Measurements from ENCODE around the gene BBS1. TPM values are rescaled to one million over a fixed set of nuclear protein-coding genes. Genes with fewer than 3 reads are reported as not detected.

The BBS1 gene
- total RNA-seq, 1 experiment from 2014 or later: 28.4 TPM

DNA sequence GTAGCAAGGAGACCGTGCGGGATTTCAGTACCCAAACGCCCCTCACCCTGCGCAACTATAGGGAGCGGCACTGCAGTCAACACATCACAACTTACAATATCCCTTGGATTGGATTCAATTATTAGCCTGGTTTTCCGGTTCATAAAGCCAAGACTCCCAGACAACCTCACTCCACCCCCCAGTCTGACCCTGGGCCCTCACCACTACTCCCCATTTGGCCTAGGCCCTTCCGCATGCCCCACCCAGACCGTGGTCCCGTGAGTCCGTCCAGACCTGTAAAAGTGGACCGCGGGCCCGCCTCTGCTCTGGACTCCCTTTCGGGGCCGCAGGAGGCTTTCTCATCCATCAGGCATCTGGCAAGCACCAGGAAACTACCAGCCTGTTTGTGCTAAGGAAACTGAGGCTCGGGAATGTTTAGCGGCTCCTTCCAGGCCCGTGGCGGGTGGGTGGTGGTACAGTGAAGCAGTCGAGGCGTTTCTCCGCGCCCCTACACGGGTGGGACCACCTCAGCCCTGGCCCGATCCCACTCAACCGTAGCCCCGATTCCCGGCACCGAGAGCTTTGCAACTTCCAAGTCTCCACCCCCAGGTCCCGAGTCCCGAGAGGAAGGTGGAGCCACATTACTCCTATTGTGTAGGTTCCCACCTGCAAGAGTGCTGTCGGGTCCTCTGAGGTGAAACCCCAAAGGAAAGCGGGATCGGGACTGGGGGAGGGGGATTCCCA lies 30.9 kb upstream of the BBS1 start:
- Histone ChIP-seq H2AFZ (ENCODE audit: low read length) (peak overlapping the region; percentile 69), H4K20me1 (ENCODE audit: low read length) (no peaks in the 10 kb centered on the region), H3K9ac (ENCODE audit: low read length) (peak overlapping the region; percentile 78), H3K9me3 (ENCODE audit: low read length) (no peaks in the 10 kb centered on the region), H3K4me1 (ENCODE audit: insufficient read depth, low read length) (peaks cover 14% of the 10 kb centered on the region), H3K27me3 (ENCODE audit: low read length) (no peaks in the 10 kb centered on the region), H3K79me2 (ENCODE audit: low read length) (peaks cover 14% of the 10 kb centered on the region), H3K4me3 (ENCODE audit: low read length) (peak overlapping the region; percentile 78), H3K27ac (ENCODE audit: low read length) (peak overlapping the region; percentile 41), H3F3A (ENCODE audit: low read length, unreplicated experiment) (no peaks in the 10 kb centered on the region), H3K9me2 (replicated peaks; ENCODE audit: low read length) (no peaks in the 10 kb centered on the region), H3K36me3 (ENCODE audit: low read depth, low read length) (no peaks in the 10 kb centered on the region), H3K4me2 (ENCODE audit: low read length) (peak overlapping the region; percentile 87)
- POLR2A ChIA-PET (ENCODE audit: unreplicated experiment): interaction anchor here (1.1 to 1.4 kb wide), 2 partner anchors 13 to 67 kb away, joined by 3 to 15 read pairs; partner anchors contain the start of genes PELI3 and ZDHHC24
- intact Hi-C loops (cut with micrococcal nuclease): loop anchor here (1.0 kb wide), 2 partner anchors 40 to 71 kb away; no protein-coding TSS in a partner anchor
- BruUV-seq (replicated peaks): TSS peak; percentile 86
- ATAC-seq (peak; percentile 55), DNase-seq (peak; percentile 36)
- CTCF ChIA-PET: interaction anchor here (1.0 to 1.4 kb wide), 4 partner anchors 13 to 199 kb away, joined by 4 to 18 read pairs (median 7); partner anchors contain the start of genes MRPL11, PELI3 and RBM4B
- TF ChIP-seq EZH2 (IDR thresholded peaks at IDR 0.05; ENCODE audit: low read length, unreplicated experiment) (no peak), EZH2phosphoT487 (IDR thresholded peaks at IDR 0.05; ENCODE audit: borderline replicate concordance, low read length) (no peak)
- TF ChIP-seq, protein P1, sequence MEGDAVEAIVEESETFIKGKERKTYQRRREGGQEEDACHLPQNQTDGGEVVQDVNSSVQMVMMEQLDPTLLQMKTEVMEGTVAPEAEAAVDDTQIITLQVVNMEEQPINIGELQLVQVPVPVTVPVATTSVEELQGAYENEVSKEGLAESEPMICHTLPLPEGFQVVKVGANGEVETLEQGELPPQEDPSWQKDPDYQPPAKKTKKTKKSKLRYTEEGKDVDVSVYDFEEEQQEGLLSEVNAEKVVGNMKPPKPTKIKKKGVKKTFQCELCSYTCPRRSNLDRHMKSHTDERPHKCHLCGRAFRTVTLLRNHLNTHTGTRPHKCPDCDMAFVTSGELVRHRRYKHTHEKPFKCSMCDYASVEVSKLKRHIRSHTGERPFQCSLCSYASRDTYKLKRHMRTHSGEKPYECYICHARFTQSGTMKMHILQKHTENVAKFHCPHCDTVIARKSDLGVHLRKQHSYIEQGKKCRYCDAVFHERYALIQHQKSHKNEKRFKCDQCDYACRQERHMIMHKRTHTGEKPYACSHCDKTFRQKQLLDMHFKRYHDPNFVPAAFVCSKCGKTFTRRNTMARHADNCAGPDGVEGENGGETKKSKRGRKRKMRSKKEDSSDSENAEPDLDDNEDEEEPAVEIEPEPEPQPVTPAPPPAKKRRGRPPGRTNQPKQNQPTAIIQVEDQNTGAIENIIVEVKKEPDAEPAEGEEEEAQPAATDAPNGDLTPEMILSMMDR (conservative IDR thresholded peaks at IDR 0.05; ENCODE audit: low read depth, low read length): no peak

DNA sequence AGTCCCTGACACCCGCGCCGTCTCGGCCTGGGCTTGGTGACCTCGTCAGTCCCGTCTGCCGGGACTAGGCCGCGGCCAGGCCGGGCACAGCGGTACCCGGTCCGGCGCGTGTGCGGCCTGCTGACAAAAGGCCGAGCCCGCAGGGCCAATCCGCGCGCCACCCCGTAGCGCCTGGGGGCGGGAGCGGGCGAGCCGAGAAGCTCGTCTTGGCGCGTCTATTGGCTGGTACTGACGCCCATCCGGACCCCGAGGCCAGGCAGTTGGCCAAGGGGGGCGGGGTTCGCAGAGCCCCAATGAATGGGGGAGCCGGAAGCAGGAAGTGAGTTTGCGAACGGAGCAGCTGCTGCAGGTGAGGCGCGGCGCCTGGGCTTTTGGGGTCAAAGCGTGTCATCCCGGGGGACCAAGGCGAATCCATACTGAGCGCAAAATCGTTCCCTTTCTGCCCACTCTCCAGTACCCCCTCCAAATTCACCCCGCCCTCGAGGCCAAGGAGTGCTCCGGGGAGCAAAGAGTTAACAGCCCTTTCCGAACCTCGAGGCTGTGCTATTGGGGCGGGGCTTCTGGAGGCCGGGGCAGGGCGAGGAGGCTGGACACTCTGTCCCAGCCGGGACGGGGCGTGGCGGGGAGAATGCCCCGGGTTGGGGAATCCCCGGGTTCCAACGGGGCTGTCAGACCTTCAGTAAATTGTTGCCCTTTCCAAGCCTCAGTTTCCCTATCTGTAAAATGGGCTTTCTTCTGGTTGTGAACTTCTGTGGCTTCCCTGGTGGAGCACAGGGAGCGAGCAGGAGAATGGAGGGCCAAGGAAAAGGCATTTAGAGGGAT lies 30.1 kb upstream of the BBS1 start, which contains the start of gene DPP3:
TSS of gene DPP3 (plus strand) at position 318 of the 822 bp plus-strand sequence. CDS start 1,767 bp downstream, outside the sequence.
- intact Hi-C loops (cut with micrococcal nuclease): loop anchor here (1.0 kb wide), 1 partner anchor 41 kb away; no protein-coding TSS in a partner anchor
- no peaks in the 10 kb centered on the region for H3K9me3 ChIP-seq (ENCODE audit: low read length)
- H3F3A ChIP-seq (ENCODE audit: low read length, unreplicated experiment): no peaks in the 10 kb centered on the region
- ChIA-PET POLR2A (ENCODE audit: unreplicated experiment) (interaction anchor here (0.6 to 1.4 kb wide), 9 partner anchors 11 to 590 kb away, joined by 3 to 15 read pairs (median 4); partner anchors contain the start of genes MRPL11, PELI3, RBM4 and YIF1A), CTCF (interaction anchor here (0.5 to 1.4 kb wide), 8 partner anchors 9 to 198 kb away, joined by 3 to 18 read pairs (median 4); partner anchors contain the start of genes BBS1, MRPL11, PELI3 and RBM4B)
- no peaks in the 10 kb centered on the region for H4K20me1 ChIP-seq (ENCODE audit: low read length)
- no peaks in the 10 kb centered on the region for H3K9me2 ChIP-seq (replicated peaks; ENCODE audit: low read length)
- peak within 1 kb of the TSS; percentile 78 for H3K4me3 ChIP-seq (ENCODE audit: low read length)
- peak within 1 kb of the TSS; percentile 78 for H3K9ac ChIP-seq (ENCODE audit: low read length)
- H2AFZ ChIP-seq (ENCODE audit: low read length): peak within 1 kb of the TSS; percentile 69
- H3K4me1 ChIP-seq (ENCODE audit: insufficient read depth, low read length): peaks cover 14% of the 10 kb centered on the region
- peak within 1 kb of the TSS; percentile 53 for H3K27ac ChIP-seq (ENCODE audit: low read length)
- H3K27me3 ChIP-seq (ENCODE audit: low read length): no peaks in the 10 kb centered on the region
- peak; percentile 99 for DNase-seq
- H3K4me2 ChIP-seq (ENCODE audit: low read length): peak within 1 kb of the TSS; percentile 87
- H3K36me3 ChIP-seq (ENCODE audit: low read depth, low read length): 0 out of 2 replicates have a peak, but pooled peaks cover under 1% of the 10 kb centered on the region
- ATAC-seq: peak; percentile 89
- peaks cover 14% of the 10 kb centered on the region for H3K79me2 ChIP-seq (ENCODE audit: low read length)
- TF ChIP-seq EZH2 (IDR thresholded peaks at IDR 0.05; ENCODE audit: low read length, unreplicated experiment) (no peak), EZH2phosphoT487 (IDR thresholded peaks at IDR 0.05; ENCODE audit: borderline replicate concordance, low read length) (no peak)
- TF ChIP-seq, protein P1 (conservative IDR thresholded peaks at IDR 0.05; ENCODE audit: low read depth, low read length): no peak
- BruUV-seq (replicated peaks): TSS peak; percentile 57

Measured in PC-3 (cell line).